Measurements from ENCODE around the gene FAM227B.

The FAM227B gene

DNA sequence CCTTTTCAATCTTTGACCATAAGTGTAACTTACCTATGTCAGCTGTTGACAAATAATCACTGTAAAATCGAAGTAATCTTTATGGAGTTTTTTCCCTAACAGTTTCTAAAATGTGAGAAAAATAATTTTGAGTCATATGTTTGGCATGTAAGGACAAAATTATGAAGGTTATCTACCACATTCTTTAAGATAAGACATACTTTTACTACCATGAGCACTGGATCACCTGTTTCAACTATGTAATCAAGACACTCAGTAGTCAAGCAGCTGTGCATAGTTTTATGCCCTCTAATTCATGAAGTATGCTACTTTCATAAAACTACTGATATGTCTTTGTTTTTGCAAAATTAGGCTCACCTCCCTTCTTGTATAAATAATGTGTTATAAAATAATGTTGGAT is 185.4 kb downstream of the FAM227B start:
- Histone ChIP-seq H3K9ac (ENCODE audit: low read length in 5 of 5) (no peak overlapping the region), H3K36me3 (ENCODE audit: control insufficient read depth in 5 of 5, insufficient read depth in 5 of 5, low read length in 5 of 5) (no peaks in the 10 kb centered on the region), H3K4me3 (ENCODE audit: low read depth in 1 of 5, low read length in 5 of 5) (no peak overlapping the region), H3K27me3 (ENCODE audit: control insufficient read depth in 5 of 5, insufficient read depth in 4 of 5, low read length in 5 of 5) (no peaks in the 10 kb centered on the region), H3K27ac (ENCODE audit: low read depth, low read length) (no peak overlapping the region), H3K9me3 (ENCODE audit: control insufficient read depth in 5 of 5, low read length in 5 of 5) (no peaks in the 10 kb centered on the region), H3K4me1 (ENCODE audit: control insufficient read depth in 5 of 5, insufficient read depth in 5 of 5, low read length in 5 of 5) (peaks cover 0 to 17% (median 16%) of the 10 kb centered on the region in 5 donors)

DNA sequence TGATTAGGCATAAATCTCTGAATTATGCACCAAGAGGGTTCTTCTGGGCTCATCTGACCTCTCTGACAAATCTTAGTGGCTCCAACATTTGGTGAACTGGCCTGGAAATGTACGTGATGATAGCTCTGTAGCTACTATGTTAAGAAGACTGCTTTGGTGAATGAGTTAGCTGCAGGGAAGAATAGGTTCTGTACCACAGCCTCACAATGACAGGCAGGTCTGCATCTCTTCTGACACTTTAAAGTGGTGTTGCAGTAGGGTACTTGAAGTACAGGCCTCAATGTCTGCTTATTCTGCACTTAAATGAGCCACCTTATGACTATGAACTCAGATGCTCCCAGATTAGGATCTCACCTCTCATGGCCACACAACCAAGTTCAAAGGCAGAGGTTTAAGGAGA is 190.6 kb downstream of the FAM227B start:
- H3K9me3 ChIP-seq (ENCODE audit: control insufficient read depth in 5 of 5, low read length in 5 of 5): no peaks in the 10 kb centered on the region
- no peaks in the 10 kb centered on the region for H3K36me3 ChIP-seq (ENCODE audit: control insufficient read depth in 5 of 5, insufficient read depth in 5 of 5, low read length in 5 of 5)
- no peak overlapping the region for H3K9ac ChIP-seq (ENCODE audit: low read length in 5 of 5)
- peaks cover 0 to 24% (median 12%) of the 10 kb centered on the region in 5 donors for H3K4me1 ChIP-seq (ENCODE audit: control insufficient read depth in 5 of 5, insufficient read depth in 5 of 5, low read length in 5 of 5)
- H3K4me3 ChIP-seq (ENCODE audit: low read depth in 1 of 5, low read length in 5 of 5): peak overlapping the region in 1 of 5 donors; percentile 10
- H3K27ac ChIP-seq (ENCODE audit: low read depth, low read length): peak overlapping the region; percentile 74
- H3K27me3 ChIP-seq (ENCODE audit: control insufficient read depth in 5 of 5, insufficient read depth in 4 of 5, low read length in 5 of 5): no peaks in the 10 kb centered on the region

DNA sequence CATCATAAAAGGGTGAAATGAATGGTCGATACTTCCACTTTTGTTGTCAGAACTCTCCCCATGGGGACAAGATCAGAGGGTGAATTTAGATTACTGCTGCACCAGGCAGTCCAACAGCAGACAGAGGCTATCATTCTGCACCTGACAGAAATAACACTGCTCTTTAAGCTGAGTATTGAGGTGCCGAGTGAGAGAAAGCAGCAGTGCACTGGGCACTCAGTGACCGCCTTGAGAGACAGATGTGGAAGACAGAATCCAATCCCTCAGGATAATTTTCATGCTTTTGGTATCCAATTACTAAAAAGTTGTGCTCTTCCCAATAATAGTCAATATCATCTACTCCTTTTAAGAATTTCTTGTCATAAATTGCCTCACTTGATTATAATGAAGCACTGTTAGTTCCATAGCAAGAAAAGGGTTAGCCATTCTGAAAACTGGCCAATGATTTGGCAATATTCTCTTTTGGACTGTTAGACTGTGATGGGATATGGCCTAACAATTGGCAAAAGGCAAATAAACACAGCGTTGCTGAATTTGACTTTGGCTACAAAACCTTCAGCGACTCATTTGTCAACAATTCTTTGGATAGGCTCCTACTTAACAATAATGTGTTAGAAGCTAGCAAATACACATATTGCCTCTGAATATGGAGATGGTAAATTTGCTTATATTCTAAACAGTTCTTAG is 192.1 kb downstream of the FAM227B start:
- H3K27ac ChIP-seq (ENCODE audit: low read depth, low read length): peak overlapping the region; percentile 74
- H3K27me3 ChIP-seq (ENCODE audit: control insufficient read depth in 5 of 5, insufficient read depth in 4 of 5, low read length in 5 of 5): no peaks in the 10 kb centered on the region
- peaks cover 0 to 24% (median 10%) of the 10 kb centered on the region in 5 donors for H3K4me1 ChIP-seq (ENCODE audit: control insufficient read depth in 5 of 5, insufficient read depth in 5 of 5, low read length in 5 of 5)
- H3K9me3 ChIP-seq (ENCODE audit: control insufficient read depth in 5 of 5, low read length in 5 of 5): no peaks in the 10 kb centered on the region
- no peaks in the 10 kb centered on the region for H3K36me3 ChIP-seq (ENCODE audit: control insufficient read depth in 5 of 5, insufficient read depth in 5 of 5, low read length in 5 of 5)
- peak overlapping the region; percentile 36 to 80 (median 61) for H3K4me3 ChIP-seq (ENCODE audit: low read depth in 1 of 5, low read length in 5 of 5)
- H3K9ac ChIP-seq (ENCODE audit: low read length in 5 of 5): peak overlapping the region in 2 of 5 donors; percentile 6 to 28

DNA sequence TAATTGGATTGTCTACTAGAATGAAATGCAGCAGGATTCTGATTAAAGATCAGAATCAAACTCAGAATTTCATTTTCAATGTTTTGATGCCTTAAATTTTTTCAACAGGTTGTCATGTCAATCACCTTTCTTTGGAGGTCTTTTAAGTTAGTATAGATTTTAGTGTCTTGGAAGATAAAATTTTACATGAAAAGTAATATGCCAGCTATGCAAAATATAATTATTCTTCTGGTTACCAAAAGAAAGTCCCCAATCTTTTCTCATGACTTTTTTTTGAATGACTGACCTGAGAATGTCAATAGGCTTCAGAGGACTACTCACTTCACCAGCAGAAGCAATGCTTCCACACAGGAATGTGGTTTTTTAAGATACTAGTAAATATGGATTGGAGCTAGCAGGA is 193.2 kb downstream of the FAM227B start:
- Histone ChIP-seq H3K9ac (ENCODE audit: low read length in 5 of 5) (peak overlapping the region in 2 of 5 donors; percentile 5 to 30), H3K9me3 (ENCODE audit: control insufficient read depth in 5 of 5, low read length in 5 of 5) (no peaks in the 10 kb centered on the region), H3K4me3 (ENCODE audit: low read depth in 1 of 5, low read length in 5 of 5) (peak overlapping the region in 4 of 5 donors; percentile 56 to 80 (median 61)), H3K27me3 (ENCODE audit: control insufficient read depth in 5 of 5, insufficient read depth in 4 of 5, low read length in 5 of 5) (no peaks in the 10 kb centered on the region), H3K4me1 (ENCODE audit: control insufficient read depth in 5 of 5, insufficient read depth in 5 of 5, low read length in 5 of 5) (peaks cover 0 to 24% (median 10%) of the 10 kb centered on the region in 5 donors), H3K27ac (ENCODE audit: low read depth, low read length) (peak overlapping the region; percentile 69), H3K36me3 (ENCODE audit: control insufficient read depth in 5 of 5, insufficient read depth in 5 of 5, low read length in 5 of 5) (no peaks in the 10 kb centered on the region)

DNA sequence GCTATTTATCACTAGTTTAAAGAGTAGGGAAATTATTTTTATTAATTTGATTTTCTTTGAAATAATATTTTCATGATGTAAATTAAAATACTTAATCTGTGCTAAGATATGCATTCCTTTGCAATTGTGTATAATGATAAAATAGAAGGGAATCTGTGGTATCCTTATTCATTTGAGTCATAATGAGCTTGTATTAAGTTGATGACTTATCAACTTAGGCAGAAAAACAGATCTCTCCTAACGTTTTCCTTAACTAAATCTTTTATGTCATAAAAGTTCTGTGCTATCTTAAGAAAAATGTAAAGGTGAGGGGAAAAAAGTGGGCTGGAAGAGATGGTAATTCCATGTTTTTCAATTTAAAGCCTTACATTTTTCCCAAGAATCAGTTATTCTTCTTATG is 195.7 kb downstream of the FAM227B start:
- peak overlapping the region; percentile 56 to 82 (median 62) for H3K4me3 ChIP-seq (ENCODE audit: low read depth in 1 of 5, low read length in 5 of 5)
- H3K27ac ChIP-seq (ENCODE audit: low read depth, low read length): peak overlapping the region; percentile 66
- H3K36me3 ChIP-seq (ENCODE audit: control insufficient read depth in 5 of 5, insufficient read depth in 5 of 5, low read length in 5 of 5): no peaks in the 10 kb centered on the region

DNA sequence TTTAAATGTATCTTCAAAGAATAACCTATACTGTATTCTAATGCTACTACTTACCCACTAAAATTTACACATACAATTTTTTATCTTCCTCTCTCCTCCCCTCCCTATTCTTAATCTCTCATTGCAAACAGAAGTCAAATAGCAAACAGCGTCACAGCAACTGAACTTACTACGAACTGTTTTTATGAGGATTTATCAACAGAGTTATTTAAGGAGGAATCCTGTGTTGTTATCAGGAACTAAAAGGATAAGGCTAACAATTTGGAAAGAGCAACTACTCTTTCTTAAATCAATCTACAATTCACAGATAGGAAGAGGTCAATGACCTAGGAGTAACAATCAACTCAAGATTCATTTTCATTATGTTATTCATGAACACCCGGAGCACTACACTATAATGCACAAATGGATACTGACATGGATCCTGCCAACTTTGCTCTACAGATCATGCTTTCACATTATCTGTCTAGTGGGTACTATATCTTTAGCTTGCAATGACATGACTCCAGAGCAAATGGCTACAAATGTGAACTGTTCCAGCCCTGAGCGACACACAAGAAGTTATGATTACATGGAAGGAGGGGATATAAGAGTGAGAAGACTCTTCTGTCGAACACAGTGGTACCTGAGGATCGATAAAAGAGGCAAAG is 196.6 kb downstream of the FAM227B start:
- H3K36me3 ChIP-seq (ENCODE audit: control insufficient read depth in 5 of 5, insufficient read depth in 5 of 5, low read length in 5 of 5): no peaks in the 10 kb centered on the region
- peak overlapping the region; percentile 40 to 71 (median 54) for H3K9ac ChIP-seq (ENCODE audit: low read length in 5 of 5)
- H3K4me3 ChIP-seq (ENCODE audit: low read depth in 1 of 5, low read length in 5 of 5): peak overlapping the region; percentile 56 to 82 (median 62)
- peaks cover 0 to 11% (median 7%) of the 10 kb centered on the region in 5 donors for H3K4me1 ChIP-seq (ENCODE audit: control insufficient read depth in 5 of 5, insufficient read depth in 5 of 5, low read length in 5 of 5)
- peak overlapping the region; percentile 66 for H3K27ac ChIP-seq (ENCODE audit: low read depth, low read length)
- H3K9me3 ChIP-seq (ENCODE audit: control insufficient read depth in 5 of 5, low read length in 5 of 5): no peaks in the 10 kb centered on the region
- no peaks in the 10 kb centered on the region for H3K27me3 ChIP-seq (ENCODE audit: control insufficient read depth in 5 of 5, insufficient read depth in 4 of 5, low read length in 5 of 5)

More for the DNA sequence above, 195.7 kb downstream of the FAM227B start:
- no peaks in the 10 kb centered on the region for H3K9me3 ChIP-seq (ENCODE audit: control insufficient read depth in 5 of 5, low read length in 5 of 5)
- peak overlapping the region in 2 of 5 donors; percentile 54 to 59 for H3K9ac ChIP-seq (ENCODE audit: low read length in 5 of 5)
- peaks cover 0 to 20% (median 8%) of the 10 kb centered on the region in 5 donors for H3K4me1 ChIP-seq (ENCODE audit: control insufficient read depth in 5 of 5, insufficient read depth in 5 of 5, low read length in 5 of 5)
- no peaks in the 10 kb centered on the region for H3K27me3 ChIP-seq (ENCODE audit: control insufficient read depth in 5 of 5, insufficient read depth in 4 of 5, low read length in 5 of 5)

DNA sequence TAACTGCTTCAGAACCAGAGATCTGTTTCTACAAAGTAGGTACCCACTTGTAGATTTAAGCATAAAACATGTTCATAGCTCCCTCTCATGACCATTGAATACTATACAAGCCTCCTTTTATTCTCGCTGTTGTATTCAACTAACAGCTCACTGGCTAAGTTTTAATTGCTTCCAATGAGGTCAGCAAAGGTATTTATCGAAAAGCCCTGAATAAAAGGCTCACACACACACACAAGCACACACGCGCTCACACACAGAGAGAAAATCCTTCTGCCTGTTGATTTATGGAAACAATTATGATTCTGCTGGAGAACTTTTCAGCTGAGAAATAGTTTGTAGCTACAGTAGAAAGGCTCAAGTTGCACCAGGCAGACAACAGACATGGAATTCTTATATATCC is 197.6 kb downstream of the FAM227B start, which contains the start of gene FGF7:
FGF7 (plus strand) TSS at position 222 of the 400 bp plus-strand sequence. CDS start 1,056 bp downstream, outside the sequence.
- peak within 1 kb of the TSS; percentile 66 for H3K27ac ChIP-seq (ENCODE audit: low read depth, low read length)
- H3K9me3 ChIP-seq (ENCODE audit: control insufficient read depth in 5 of 5, low read length in 5 of 5): no peaks in the 10 kb centered on the region
- H3K4me3 ChIP-seq (ENCODE audit: low read depth in 1 of 5, low read length in 5 of 5): peak within 1 kb of the TSS; percentile 56 to 82 (median 62)
- peaks cover 0 to 6% (median 3%) of the 10 kb centered on the region in 5 donors for H3K4me1 ChIP-seq (ENCODE audit: control insufficient read depth in 5 of 5, insufficient read depth in 5 of 5, low read length in 5 of 5)
- H3K36me3 ChIP-seq (ENCODE audit: control insufficient read depth in 5 of 5, insufficient read depth in 5 of 5, low read length in 5 of 5): no peaks in the 10 kb centered on the region
- H3K27me3 ChIP-seq (ENCODE audit: control insufficient read depth in 5 of 5, insufficient read depth in 4 of 5, low read length in 5 of 5): no peaks in the 10 kb centered on the region
- peak within 1 kb of the TSS; percentile 40 to 71 (median 54) for H3K9ac ChIP-seq (ENCODE audit: low read length in 5 of 5)

DNA sequence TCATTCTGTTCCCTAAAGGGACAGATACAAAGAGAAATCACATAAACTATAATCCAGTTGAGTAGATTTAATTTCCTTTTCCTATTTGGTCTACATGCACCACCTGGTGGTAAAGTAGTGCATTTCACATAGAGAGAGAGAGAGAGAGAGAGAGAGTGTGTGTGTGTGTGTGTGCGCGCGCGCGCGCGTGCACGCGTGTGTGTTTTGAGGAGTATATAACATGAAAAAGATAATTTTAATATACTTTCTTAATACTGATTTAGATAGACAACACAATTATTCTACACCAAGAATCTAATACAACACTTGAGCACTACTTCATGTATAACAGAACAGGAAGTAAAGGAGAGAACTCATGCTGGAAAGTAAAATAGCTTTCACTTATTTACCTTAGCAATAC is 198.6 kb downstream of the FAM227B start:
- Histone ChIP-seq H3K36me3 (ENCODE audit: control insufficient read depth in 5 of 5, insufficient read depth in 5 of 5, low read length in 5 of 5) (no peaks in the 10 kb centered on the region), H3K4me1 (ENCODE audit: control insufficient read depth in 5 of 5, insufficient read depth in 5 of 5, low read length in 5 of 5) (peaks cover 0 to 6% (median 0%) of the 10 kb centered on the region in 5 donors), H3K4me3 (ENCODE audit: low read depth in 1 of 5, low read length in 5 of 5) (peak overlapping the region; percentile 37 to 80 (median 52)), H3K9me3 (ENCODE audit: control insufficient read depth in 5 of 5, low read length in 5 of 5) (no peaks in the 10 kb centered on the region), H3K27ac (ENCODE audit: low read depth, low read length) (peak overlapping the region; percentile 66), H3K9ac (ENCODE audit: low read length in 5 of 5) (peak overlapping the region in 2 of 5 donors; percentile 29 to 38), H3K27me3 (ENCODE audit: control insufficient read depth in 5 of 5, insufficient read depth in 4 of 5, low read length in 5 of 5) (no peaks in the 10 kb centered on the region)

DNA sequence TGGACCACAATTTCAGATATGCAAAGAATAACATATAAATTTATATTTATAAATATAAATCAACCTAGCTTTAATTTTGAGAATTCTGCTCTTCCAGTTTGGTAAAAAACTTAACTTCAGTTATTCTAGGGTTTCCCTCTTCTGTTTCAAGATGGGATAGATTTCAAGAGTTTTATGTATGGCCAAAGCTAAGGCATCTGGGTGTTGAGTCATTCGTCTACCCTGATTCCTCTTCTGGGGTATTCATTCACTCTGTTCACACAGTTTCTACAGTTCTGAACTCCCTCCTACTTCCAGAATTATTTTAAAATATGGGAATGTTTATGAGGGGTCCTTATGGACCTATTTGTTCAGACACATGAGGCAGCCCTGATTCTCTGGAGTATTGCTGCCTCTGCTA is 201.8 kb downstream of the FAM227B start:
- no peaks in the 10 kb centered on the region for H3K27me3 ChIP-seq (ENCODE audit: control insufficient read depth in 5 of 5, insufficient read depth in 4 of 5, low read length in 5 of 5)
- peaks cover 0 to 3% (median 0%) of the 10 kb centered on the region in 5 donors for H3K4me1 ChIP-seq (ENCODE audit: control insufficient read depth in 5 of 5, insufficient read depth in 5 of 5, low read length in 5 of 5)
- H3K4me3 ChIP-seq (ENCODE audit: low read depth in 1 of 5, low read length in 5 of 5): no peak overlapping the region
- H3K9me3 ChIP-seq (ENCODE audit: control insufficient read depth in 5 of 5, low read length in 5 of 5): no peaks in the 10 kb centered on the region
- no peak overlapping the region for H3K27ac ChIP-seq (ENCODE audit: low read depth, low read length)
- no peaks in the 10 kb centered on the region for H3K36me3 ChIP-seq (ENCODE audit: control insufficient read depth in 5 of 5, insufficient read depth in 5 of 5, low read length in 5 of 5)
- no peak overlapping the region for H3K9ac ChIP-seq (ENCODE audit: low read length in 5 of 5)

DNA sequence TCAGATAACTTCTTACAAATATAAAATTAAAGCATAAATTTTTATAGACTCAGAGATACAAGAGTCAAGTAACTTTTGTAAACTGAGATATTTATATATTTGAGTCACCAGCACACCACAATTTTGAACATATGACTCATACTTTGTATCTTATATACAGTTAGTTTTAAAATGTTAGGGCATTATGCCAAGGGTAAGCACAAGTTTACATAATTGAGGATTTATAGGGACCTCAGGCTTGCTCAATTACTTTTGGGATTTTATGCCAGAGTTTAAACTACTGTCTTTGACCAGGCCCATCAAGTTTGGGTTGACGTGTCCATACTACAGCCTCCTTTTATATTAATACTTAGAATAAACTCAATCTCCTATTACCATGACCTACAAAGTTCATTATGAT is 205.0 kb downstream of the FAM227B start:
- Histone ChIP-seq H3K36me3 (ENCODE audit: control insufficient read depth in 5 of 5, insufficient read depth in 5 of 5, low read length in 5 of 5) (no peaks in the 10 kb centered on the region), H3K9ac (ENCODE audit: low read length in 5 of 5) (no peak overlapping the region), H3K27ac (ENCODE audit: low read depth, low read length) (no peak overlapping the region), H3K4me1 (ENCODE audit: control insufficient read depth in 5 of 5, insufficient read depth in 5 of 5, low read length in 5 of 5) (no peaks in the 10 kb centered on the region), H3K4me3 (ENCODE audit: low read depth in 1 of 5, low read length in 5 of 5) (no peak overlapping the region), H3K27me3 (ENCODE audit: control insufficient read depth in 5 of 5, insufficient read depth in 4 of 5, low read length in 5 of 5) (no peaks in the 10 kb centered on the region), H3K9me3 (ENCODE audit: control insufficient read depth in 5 of 5, low read length in 5 of 5) (no peaks in the 10 kb centered on the region)

All from subcutaneous abdominal adipose tissue (tissue), 5 donors.